SIG-M5 (cell line): Measurements from ENCODE around the gene SCGB2B2.
"Not testable (repeated sequence)": the region's sequence is repeated elsewhere in the genome, so short reads cannot be mapped to it uniquely, and the experiment has no call there.

Experiments used
- DNase-seq: peaks from one replicate; lab custom pipeline; 2025; lab: John Stamatoyannopoulos, UW

The SCGB2B2 gene, protein sequence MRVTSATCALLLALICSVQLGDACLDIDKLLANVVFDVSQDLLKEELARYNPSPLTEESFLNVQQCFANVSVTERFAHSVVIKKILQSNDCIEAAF

GRCh38 chr19:34676697-34677385 is at the start of gene SCGB2B2:
SCGB2B2 (minus strand) TSS chr19:34677159; CDS start chr19:34594563, 82,596 bp downstream.
- DNase-seq = peak; percentile 52

DNA sequence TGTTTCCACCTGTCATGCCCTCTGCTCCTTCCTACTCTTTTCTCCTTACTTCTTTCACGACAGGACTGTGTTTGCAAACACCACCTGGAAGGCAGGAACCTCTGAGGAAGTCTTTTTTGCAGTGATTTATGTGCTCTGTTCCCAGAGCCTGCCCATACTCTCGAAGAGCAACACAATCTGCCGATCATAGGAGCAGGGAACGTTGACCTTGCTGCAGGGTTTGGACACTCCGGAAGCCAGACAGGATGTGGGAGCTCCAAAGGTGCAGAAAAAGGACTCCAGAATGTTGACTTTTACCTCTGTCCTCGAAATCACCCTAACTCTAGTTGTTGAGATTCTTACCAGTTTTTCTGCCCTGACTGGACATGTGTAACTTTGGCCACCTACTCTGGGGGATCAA is 48.4 kb upstream of the SCGB2B2 start:
- DNase-seq = no peak

GRCh38 chr19:34722353-34722752 is 45.4 kb upstream of the SCGB2B2 start:
- no peak for DNase-seq

DNA sequence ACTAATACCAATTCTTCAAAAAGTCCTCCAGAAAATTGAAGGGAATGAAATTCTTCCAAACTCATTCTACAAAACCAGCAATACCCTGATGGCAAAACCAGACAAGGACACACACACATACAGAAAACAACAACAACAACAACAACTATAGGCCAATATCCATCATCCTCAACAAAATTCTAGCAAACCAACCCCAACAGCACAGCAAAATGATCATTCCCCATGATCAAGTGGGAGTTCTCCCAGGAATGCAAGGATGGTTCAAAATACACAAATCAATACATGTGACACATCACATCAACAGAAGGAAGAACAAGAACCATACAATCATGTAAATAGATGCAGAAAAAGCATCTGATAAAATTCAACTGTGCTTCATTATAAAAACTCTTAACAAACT is 38.4 kb upstream of the SCGB2B2 start:
- DNase-seq = no peak

DNA sequence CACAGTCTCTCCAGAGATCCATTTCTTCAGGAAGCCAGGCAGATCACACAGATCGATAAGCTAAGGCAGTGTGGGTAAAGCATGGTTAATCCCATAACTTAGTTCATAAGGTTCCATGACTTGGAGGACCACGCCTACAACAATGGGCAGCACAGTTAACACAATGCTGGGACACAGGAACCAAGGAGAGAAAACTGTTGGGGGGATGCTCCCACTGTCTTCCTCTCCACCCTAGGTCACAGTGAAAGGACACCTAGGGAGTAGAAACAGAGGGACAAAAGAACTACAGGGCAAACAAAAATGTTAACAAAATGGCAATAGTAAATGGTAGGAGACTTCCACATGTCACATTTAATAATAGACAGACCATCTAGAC is 36.3 kb upstream of the SCGB2B2 start:
- DNase-seq = no peak

DNA sequence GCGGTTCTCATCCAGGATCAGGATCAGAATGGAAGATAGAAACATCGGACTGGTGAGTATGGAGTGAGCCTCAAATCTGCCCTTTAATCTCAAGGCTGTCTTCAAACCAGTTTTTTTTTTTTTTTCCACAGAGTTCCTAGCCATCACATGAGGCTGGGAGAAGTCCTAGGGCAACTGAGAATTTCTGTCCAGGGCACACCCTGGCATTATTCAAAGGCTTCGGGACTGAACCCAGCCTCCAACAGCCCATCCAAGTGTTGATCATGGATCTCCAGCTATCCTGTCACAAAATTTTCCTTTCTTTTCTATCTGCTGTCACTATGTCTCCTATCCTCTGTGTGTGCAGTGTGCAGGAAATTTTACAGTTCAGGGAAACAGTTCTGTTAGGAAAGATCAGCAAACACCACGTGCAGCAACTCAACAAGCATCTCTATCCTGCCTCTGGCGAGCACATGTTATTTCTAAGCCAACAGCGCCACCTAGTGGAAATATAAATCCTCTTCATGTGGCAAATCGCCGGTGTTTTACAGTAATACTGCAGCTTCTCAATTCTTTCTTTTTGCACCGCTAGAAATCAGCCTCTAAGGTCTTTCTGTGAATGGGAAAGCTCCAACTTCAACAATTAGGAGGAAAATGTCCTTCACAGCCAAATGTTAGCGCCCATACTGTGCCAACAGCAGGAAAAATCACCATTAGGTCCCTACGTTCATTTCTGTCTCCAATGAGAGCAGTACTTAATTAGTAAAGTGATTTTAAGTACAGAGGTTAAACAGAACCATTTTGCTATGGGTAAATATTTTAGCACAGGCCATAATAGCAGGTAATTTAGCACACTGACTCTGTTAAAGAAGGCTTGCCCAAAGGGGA is 35.7 kb upstream of the SCGB2B2 start:
- DNase-seq = no peak

DNA sequence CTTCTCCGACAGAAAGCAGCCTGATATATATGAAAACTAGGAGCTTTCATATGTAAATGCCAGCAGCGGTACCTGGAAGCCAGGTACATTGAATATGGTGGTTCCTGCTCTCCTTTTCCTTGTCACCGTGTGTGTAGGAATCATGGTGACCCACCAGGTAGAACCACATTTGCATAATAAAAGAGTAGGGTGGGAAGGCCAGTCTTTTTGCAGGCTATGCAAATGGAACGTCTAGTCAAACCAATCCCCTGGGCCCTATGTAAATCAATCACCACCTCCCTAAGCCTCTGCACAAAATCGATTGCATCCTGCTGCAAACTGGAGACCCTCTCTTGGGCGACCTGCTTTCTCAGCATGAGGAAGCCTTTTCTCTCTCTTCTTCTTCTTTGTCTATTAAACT is 34.9 kb upstream of the SCGB2B2 start:
- no peak for DNase-seq

GRCh38 chr19:34707661-34708060 is 30.7 kb upstream of the SCGB2B2 start:
- DNase-seq = no peak

DNA sequence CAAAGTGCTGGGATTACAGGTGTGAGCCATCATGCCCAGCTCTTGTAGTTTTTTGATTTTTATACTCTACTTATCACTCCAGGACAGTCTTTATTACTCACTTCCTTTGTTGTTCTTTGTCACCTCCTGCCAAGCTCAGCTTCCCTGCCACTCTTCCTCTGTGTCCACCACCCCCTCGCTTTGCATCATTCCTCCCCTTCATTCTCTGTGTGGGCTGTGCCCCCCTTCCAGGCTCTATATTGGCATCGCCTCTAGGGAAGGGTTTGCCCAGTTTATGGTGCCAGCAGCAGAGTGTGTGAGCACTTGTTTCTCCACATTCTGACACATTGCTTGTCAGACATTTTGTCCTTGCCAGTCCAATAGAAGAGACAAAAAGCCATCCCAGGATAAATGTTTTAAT is 15.6 kb upstream of the SCGB2B2 start:
- DNase-seq = no peak

DNA sequence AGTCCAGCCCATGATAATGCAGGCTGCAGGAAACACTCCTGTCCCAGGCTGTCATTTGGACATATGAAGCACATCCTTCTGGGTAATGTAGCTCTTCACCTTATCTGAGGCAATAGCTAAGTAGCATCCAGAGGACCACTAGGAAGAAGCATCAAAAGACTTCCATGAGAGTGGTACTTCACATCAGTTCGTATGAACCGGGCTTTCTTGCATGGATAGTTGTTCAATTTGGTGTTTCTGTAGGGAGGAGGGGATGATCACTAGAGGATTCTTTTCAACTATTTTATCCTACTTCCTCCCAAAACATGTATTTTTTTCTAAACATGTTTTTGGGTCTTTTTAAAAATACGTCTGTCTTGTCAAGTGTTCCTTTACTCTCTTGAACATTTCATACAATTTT is 13.4 kb upstream of the SCGB2B2 start:
- DNase-seq = no peak

GRCh38 chr19:34688592-34688991 is 11.6 kb upstream of the SCGB2B2 start:
- no peak for DNase-seq

DNA sequence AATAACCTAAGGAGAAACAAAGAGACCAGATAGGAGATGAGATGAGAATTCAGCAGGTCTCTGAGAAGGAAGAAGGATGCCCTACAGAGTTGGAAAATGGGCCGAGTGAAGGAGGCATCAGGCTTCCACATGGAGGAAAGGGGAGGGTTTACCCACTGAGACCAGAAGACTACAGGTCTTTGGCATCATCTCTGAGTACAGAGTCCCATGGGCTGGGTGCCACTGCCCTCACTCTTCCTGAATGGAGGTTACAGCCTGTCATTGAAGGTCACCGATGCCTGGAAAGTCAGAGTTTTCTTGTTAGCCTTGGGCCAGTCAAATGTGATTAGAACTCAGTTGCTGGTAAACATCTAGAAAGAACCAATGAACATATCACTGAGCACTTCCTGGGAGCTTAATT is 10.4 kb upstream of the SCGB2B2 start:
- DNase-seq = no peak

- no peak for DNase-seq
These were observed 9.5 kb upstream of the SCGB2B2 start for GRCh38 chr19:34686455-34686854.

DNA sequence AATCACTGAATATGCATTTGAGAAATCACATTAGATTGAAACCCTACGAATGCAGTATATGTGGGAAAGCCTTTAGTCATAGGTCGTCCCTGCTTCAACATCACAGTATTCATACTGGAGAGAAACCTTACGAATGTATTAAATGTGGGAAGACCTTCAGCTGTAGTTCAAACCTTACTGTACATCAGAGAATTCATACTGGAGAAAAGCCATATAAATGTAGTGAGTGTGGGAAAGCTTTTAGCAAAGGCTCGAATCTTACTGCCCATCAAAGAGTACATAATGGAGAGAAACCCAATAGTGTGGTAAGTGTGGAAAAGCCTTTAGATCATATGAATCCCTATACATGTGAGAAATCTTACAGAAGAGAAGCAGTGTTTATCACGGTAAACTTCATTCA is 8.3 kb upstream of the SCGB2B2 start:
- DNase-seq = not testable (repeated sequence)

- DNase-seq = no peak
These were observed 4.5 kb upstream of the SCGB2B2 start for GRCh38 chr19:34681478-34681877.

DNA sequence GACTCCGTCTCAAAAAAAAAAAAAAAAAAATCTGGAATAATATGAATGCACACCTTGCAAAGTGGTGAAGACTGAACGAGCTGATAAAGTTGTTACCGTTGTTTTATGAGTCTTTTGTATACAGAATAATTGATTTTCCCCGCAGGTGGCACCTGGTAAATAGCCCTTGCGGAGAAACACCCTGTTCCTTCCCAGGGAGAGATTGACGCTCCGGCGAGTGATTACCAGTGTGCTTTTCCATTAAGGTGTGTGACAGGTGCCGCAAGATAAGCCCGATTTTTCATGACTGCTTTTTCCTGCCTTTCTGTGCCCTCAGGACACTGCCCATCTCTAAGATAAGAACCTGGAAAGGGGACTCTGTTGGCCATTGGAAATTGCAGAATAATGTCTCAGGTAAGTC is 1.5 kb upstream of the SCGB2B2 start:
- no peak for DNase-seq

DNA sequence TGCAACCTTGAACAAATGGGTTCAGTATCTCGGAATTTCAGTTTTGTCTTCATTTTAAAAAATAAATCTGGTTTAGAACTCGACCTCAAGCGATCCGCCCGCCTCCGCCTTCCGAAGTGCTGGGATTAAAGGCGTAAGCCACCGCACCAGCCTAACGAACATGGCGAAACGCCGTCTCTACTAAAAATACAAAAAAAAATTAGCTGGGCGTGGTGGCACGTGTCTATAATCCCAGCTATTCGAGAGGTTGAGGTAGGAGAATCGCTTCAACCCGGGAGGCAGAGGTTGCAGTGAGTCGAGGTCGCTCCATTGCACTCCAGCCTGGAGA is 1.1 kb upstream of the SCGB2B2 start:
- no peak for DNase-seq

GRCh38 chr19:34677386-34678084 is 576 bp upstream of the SCGB2B2 start, which contains the start of gene ZNF302:
ZNF302 (plus strand) TSS chr19:34677678; CDS start chr19:34678805, 1,127 bp downstream.
- DNase-seq = no peak

- DNase-seq = no peak
These were observed 1.0 kb downstream of the SCGB2B2 start for GRCh38 chr19:34675919-34676318.

DNA sequence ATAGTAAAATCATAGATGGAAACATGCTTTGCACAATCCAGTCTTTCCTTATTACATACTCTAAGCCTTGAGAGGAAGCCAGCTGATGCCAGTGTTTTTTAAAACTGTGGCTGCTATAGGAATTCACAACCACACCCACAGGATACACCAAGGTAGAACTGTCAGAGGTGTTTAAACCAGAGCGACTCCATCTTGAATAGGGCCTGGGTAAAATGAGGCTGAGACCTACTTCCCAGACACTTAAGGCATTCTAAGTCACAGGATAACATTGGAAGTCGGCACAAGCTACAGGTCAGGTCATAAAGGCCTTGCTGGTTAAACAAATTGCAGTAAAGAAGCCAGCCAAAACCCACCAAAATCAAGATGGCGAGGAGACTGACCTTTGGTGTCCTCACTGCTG is 1.7 kb downstream of the SCGB2B2 start:
- DNase-seq = no peak

DNA sequence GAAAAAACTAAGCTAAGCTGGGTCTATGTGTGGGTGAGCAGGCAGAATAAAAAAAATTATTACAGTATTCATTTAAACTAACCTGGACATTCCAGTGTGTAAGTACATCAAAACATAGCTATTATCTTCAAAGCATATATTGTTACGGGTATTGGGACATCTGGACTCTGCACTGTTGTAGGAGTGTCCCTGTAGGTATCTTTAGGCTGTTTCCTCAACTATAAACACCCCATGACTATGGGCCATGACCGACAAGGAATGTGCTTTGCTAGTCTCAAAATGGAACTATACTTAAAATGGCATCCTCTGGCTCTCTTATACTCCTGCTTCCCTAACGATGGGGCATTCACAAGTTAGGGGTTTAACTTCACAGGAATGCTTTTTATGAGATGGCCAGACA is 3.4 kb downstream of the SCGB2B2 start:
- no peak for DNase-seq

GRCh38 chr19:34671972-34672371 is 5.0 kb downstream of the SCGB2B2 start:
- no peak for DNase-seq

- DNase-seq = no peak
These were observed 7.7 kb downstream of the SCGB2B2 start for GRCh38 chr19:34669305-34669704.
